ENCODE data around the gene MIEF1. TPM values are rescaled to one million over a fixed set of nuclear protein-coding genes. Genes with fewer than 3 reads are reported as not detected.

Gene MIEF1
- polyA plus RNA-seq, 1 of the 3 experiments (the other 2 are of a cell fraction), result 7.5 TPM

DNA sequence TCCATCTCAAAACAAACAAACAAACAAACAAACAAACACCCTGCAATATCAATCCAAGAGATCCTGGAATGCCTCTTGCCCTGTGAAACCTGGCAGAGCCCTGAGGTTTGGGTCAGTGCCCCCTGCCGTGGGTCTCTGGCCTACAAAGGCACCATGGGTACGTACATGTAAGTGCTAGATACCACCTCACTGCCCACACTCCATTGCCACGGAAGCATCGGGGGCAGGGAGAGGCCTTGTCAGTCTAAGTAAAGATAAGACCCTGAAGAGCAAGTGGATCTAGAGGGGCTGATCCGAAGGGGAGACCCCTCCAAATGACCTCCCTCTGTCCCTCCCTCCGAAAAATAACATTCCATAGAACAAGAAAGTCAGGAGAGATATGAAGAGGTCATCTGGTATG lies 2.0 kb upstream of the MIEF1 start:
- H3K4me3 ChIP-seq (ENCODE audit: low read depth in 2 of 2, low read length in 1 of 2), result no peak overlapping the region
- no peak overlapping the region for H2AFZ ChIP-seq (ENCODE audit: low read depth)
- H3K27me3 ChIP-seq (ENCODE audit: insufficient read depth), result no peaks in the 10 kb centered on the region
- ChIA-PET CTCF (no interaction called here), POLR2A (no interaction called here)
- H3K4me2 ChIP-seq, result no peak overlapping the region
- H4K20me1 ChIP-seq (ENCODE audit: insufficient read depth), result no peaks in the 10 kb centered on the region
- peaks cover 4 to 8% of the 10 kb centered on the region in 2 experiments for H3K36me3 ChIP-seq (replicated peaks in 1 of 2; ENCODE audit: control insufficient read depth in 1 of 2, insufficient read depth in 2 of 2, low read length in 1 of 2)
- no peak for DNase-seq
- H3K4me1 ChIP-seq (ENCODE audit: control insufficient read depth in 1 of 2, insufficient read depth in 2 of 2, low read depth in 1 of 2, low read length in 1 of 2), result peaks cover 0 to 27% of the 10 kb centered on the region in 2 experiments; a peak in 2 of 4 replicates
- H3K9ac ChIP-seq, result no peak overlapping the region
- H3F3A ChIP-seq (replicated peaks; ENCODE audit: insufficient read depth), result no peaks in the 10 kb centered on the region
- no peaks in the 10 kb centered on the region for H3K9me3 ChIP-seq
- no peaks in the 10 kb centered on the region for H3K9me2 ChIP-seq
- 78% methylated on average over 4 of the region's 6 CpGs for WGBS (ENCODE audit: low lambda C conversion rate)
- peaks cover 27% of the 10 kb centered on the region for H3K79me2 ChIP-seq (ENCODE audit: insufficient read depth)
- H3K27ac ChIP-seq (ENCODE audit: low read depth in 2 of 2, low read length in 1 of 2), result no peak overlapping the region
- no peak for TF ChIP-seq FOXM1 (IDR thresholded peaks at IDR 0.05; ENCODE audit: low read depth)

DNA sequence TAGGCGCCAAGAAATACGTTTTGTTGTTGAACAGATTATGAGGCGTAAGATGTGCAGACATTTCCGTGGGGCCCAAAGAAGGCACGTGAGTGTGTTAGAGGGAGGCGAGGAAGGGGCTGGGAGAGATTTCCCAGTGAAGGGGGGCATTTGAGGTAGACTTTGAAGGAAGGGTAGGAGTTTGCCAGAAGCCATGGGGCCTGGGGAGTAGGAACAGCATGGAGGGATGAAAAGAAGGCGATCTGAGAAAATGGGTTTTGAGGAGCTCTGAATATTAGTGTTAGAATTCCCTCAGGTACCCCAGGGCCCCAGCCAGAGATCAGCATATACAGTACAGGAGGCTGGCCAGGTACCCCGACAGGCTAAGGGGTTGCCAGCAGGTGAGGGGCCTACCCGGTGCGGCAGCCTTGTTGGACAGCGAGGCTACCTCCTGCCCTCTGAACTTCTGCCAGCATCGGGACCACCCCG lies 414 bp upstream of the MIEF1 start:
- CTCF ChIA-PET, result interaction anchor here (0.7 to 1.2 kb wide), 3 partner anchors 8 to 40 kb away, joined by 3 to 5 read pairs (median 4); no protein-coding TSS in a partner anchor
- Histone ChIP-seq H3K27ac (ENCODE audit: low read depth in 2 of 2, low read length in 1 of 2) (peak overlapping the region in 1 of 2 experiments; percentile 62; a peak in 1 of 4 replicates), H3K9ac (no peak overlapping the region; the same call in 1 of the 2 replicates)

DNA sequence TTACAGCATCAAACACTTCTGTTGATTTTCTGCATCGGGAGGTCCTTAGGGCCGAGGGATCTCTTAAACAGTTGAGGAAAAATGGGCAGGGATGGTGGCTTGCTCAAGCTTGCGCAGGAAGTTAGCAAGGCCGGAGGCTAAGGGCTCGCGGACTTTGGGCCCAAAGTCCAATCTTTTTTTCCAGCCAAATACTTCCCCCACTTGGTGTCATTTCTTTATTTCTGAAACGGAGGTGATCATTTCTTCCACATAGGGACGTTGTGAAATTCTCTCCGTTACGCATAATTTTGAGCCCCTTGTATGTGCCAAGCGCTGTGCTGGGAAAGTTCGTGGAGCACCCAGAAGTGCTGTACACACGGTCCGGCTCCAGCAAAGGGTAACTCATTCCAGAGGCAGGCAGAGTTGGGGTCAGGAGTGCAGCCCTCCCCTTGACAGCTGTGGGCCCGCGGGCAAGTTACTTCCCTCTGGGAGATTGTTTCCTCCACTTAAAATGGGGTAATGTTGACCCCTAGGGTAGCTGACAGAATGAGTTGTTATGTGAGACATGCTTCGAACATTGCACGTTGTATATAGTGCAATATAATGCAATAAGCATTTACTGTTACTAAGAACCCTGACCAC lies 809 bp downstream of the MIEF1 start:
- Histone ChIP-seq H3K4me2 (peak overlapping the region; percentile 82), H3K79me2 (ENCODE audit: insufficient read depth) (peaks cover 35% of the 10 kb centered on the region), H3K9me3 (no peaks in the 10 kb centered on the region), H3K9ac (peak overlapping the region; percentile 73), H3K27ac (ENCODE audit: low read depth in 2 of 2, low read length in 1 of 2) (no peak overlapping the region), H3K9me2 (no peaks in the 10 kb centered on the region), H4K20me1 (ENCODE audit: insufficient read depth) (no peaks in the 10 kb centered on the region), H3K36me3 (replicated peaks in 1 of 2; ENCODE audit: control insufficient read depth in 1 of 2, insufficient read depth in 2 of 2, low read length in 1 of 2) (peaks cover 4 to 22% of the 10 kb centered on the region in 2 experiments), H3K27me3 (ENCODE audit: insufficient read depth) (no peaks in the 10 kb centered on the region), H3K4me3 (ENCODE audit: low read depth in 2 of 2, low read length in 1 of 2) (peak overlapping the region; percentile 66), H3F3A (replicated peaks; ENCODE audit: insufficient read depth) (no peaks in the 10 kb centered on the region), H3K4me1 (ENCODE audit: control insufficient read depth in 1 of 2, insufficient read depth in 2 of 2, low read depth in 1 of 2, low read length in 1 of 2) (peaks cover 0 to 21% of the 10 kb centered on the region in 2 experiments; a peak in 2 of 4 replicates), H2AFZ (ENCODE audit: low read depth) (no peak overlapping the region)
- CTCF ChIA-PET, result interaction anchor here (1.3 kb wide), 1 partner anchor 26 kb away, joined by 3 read pairs; no protein-coding TSS in a partner anchor
- no peak for DNase-seq
- POLR2A ChIA-PET, result interaction anchor here (1.6 to 1.7 kb wide), 2 partner anchors 17 to 184 kb away, joined by 6 to 14 read pairs; partner anchors contain the start of gene ATF4
- WGBS (ENCODE audit: low lambda C conversion rate), result 0% methylated on average over 5 of the region's 18 CpGs
- TF ChIP-seq, protein P1, sequence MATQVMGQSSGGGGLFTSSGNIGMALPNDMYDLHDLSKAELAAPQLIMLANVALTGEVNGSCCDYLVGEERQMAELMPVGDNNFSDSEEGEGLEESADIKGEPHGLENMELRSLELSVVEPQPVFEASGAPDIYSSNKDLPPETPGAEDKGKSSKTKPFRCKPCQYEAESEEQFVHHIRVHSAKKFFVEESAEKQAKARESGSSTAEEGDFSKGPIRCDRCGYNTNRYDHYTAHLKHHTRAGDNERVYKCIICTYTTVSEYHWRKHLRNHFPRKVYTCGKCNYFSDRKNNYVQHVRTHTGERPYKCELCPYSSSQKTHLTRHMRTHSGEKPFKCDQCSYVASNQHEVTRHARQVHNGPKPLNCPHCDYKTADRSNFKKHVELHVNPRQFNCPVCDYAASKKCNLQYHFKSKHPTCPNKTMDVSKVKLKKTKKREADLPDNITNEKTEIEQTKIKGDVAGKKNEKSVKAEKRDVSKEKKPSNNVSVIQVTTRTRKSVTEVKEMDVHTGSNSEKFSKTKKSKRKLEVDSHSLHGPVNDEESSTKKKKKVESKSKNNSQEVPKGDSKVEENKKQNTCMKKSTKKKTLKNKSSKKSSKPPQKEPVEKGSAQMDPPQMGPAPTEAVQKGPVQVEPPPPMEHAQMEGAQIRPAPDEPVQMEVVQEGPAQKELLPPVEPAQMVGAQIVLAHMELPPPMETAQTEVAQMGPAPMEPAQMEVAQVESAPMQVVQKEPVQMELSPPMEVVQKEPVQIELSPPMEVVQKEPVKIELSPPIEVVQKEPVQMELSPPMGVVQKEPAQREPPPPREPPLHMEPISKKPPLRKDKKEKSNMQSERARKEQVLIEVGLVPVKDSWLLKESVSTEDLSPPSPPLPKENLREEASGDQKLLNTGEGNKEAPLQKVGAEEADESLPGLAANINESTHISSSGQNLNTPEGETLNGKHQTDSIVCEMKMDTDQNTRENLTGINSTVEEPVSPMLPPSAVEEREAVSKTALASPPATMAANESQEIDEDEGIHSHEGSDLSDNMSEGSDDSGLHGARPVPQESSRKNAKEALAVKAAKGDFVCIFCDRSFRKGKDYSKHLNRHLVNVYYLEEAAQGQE (IDR thresholded peaks at IDR 0.05; ENCODE audit: low read depth, low read length), result no peak
- TF ChIP-seq RAD21 (IDR thresholded peaks at IDR 0.05; ENCODE audit: low read length) (no peak), CHD2 (IDR thresholded peaks at IDR 0.05; ENCODE audit: low read length, partially characterized antibody) (no peak), FOXM1 (IDR thresholded peaks at IDR 0.05; ENCODE audit: low read depth) (no peak), EP300 (IDR thresholded peaks at IDR 0.05; ENCODE audit: borderline replicate concordance in 1 of 2, low read depth in 1 of 2, low read length in 1 of 2) (no peak), SMC3 (IDR thresholded peaks at IDR 0.05; ENCODE audit: low read depth, low read length) (no peak), MEF2A (IDR thresholded peaks at IDR 0.05; ENCODE audit: borderline replicate concordance, low read depth) (no peak), RXRA (IDR thresholded peaks at IDR 0.05; ENCODE audit: borderline replicate concordance, low read depth) (no peak)
- TF ChIP-seq, protein P2, sequence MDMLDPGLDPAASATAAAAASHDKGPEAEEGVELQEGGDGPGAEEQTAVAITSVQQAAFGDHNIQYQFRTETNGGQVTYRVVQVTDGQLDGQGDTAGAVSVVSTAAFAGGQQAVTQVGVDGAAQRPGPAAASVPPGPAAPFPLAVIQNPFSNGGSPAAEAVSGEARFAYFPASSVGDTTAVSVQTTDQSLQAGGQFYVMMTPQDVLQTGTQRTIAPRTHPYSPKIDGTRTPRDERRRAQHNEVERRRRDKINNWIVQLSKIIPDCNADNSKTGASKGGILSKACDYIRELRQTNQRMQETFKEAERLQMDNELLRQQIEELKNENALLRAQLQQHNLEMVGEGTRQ (IDR thresholded peaks at IDR 0.05; ENCODE audit: borderline replicate concordance, low read depth, low read length), result no peak
- TF ChIP-seq, protein P3, sequence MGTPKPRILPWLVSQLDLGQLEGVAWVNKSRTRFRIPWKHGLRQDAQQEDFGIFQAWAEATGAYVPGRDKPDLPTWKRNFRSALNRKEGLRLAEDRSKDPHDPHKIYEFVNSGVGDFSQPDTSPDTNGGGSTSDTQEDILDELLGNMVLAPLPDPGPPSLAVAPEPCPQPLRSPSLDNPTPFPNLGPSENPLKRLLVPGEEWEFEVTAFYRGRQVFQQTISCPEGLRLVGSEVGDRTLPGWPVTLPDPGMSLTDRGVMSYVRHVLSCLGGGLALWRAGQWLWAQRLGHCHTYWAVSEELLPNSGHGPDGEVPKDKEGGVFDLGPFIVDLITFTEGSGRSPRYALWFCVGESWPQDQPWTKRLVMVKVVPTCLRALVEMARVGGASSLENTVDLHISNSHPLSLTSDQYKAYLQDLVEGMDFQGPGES (IDR thresholded peaks at IDR 0.05; ENCODE audit: low read depth, low read length), result no peak
- TF ChIP-seq, protein P4, sequence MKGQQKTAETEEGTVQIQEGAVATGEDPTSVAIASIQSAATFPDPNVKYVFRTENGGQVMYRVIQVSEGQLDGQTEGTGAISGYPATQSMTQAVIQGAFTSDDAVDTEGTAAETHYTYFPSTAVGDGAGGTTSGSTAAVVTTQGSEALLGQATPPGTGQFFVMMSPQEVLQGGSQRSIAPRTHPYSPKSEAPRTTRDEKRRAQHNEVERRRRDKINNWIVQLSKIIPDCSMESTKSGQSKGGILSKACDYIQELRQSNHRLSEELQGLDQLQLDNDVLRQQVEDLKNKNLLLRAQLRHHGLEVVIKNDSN (IDR thresholded peaks at IDR 0.05; ENCODE audit: borderline replicate concordance, low read depth), result no peak

More for the DNA sequence above, 414 bp upstream of the MIEF1 start:
- peaks cover 0 to 21% of the 10 kb centered on the region in 2 experiments; a peak in 2 of 4 replicates for H3K4me1 ChIP-seq (ENCODE audit: control insufficient read depth in 1 of 2, insufficient read depth in 2 of 2, low read depth in 1 of 2, low read length in 1 of 2)
- no peak for DNase-seq
- H3F3A ChIP-seq (replicated peaks; ENCODE audit: insufficient read depth), result no peaks in the 10 kb centered on the region
- no peaks in the 10 kb centered on the region for H3K27me3 ChIP-seq (ENCODE audit: insufficient read depth)
- WGBS (ENCODE audit: low lambda C conversion rate), result 54% methylated on average over 7 of the region's 13 CpGs
- H3K36me3 ChIP-seq (replicated peaks in 1 of 2; ENCODE audit: control insufficient read depth in 1 of 2, insufficient read depth in 2 of 2, low read length in 1 of 2), result peaks cover 4 to 20% of the 10 kb centered on the region in 2 experiments
- POLR2A ChIA-PET, result interaction anchor here (0.6 to 1.7 kb wide), 8 partner anchors 11 to 543 kb away, joined by 3 to 14 read pairs (median 4); partner anchors contain the start of gene ATF4
- H3K9me3 ChIP-seq, result no peaks in the 10 kb centered on the region
- H3K4me3 ChIP-seq (ENCODE audit: low read depth in 2 of 2, low read length in 1 of 2), result peak overlapping the region in 1 of 2 experiments; percentile 66; a peak in 3 of 4 replicates
- H2AFZ ChIP-seq (ENCODE audit: low read depth), result 0 out of 2 replicates have a peak overlapping the region, but pooled peaks have one; percentile 59
- H3K9me2 ChIP-seq, result no peaks in the 10 kb centered on the region
- peak overlapping the region; percentile 52; the same call in 1 of the 2 replicates for H3K4me2 ChIP-seq
- peaks cover 32% of the 10 kb centered on the region for H3K79me2 ChIP-seq (ENCODE audit: insufficient read depth)
- no peaks in the 10 kb centered on the region for H4K20me1 ChIP-seq (ENCODE audit: insufficient read depth)
- TF ChIP-seq GATA2 (CRISPR knock-in tag; IDR thresholded peaks at IDR 0.05) (no peak), GABPA (IDR thresholded peaks at IDR 0.05; ENCODE audit: low read depth) (no peak)
